Suprapubic skin (tissue), 4 donors: ENCODE measurements around the gene FADD. TPM values are rescaled to one million over a fixed set of nuclear protein-coding genes. Genes with fewer than 3 reads are reported as not detected.

Source experiments
- DNase-seq, 2 donors: peaks; one replicate each; pipeline ENCODE4 v3.0.0-alpha.2; 2019; ENCODE audit warnings: low spot score in 2 of 2
- H3K27ac ChIP-seq: fragments of 200-600 bp; sonication (generic); one replicate; pipeline ENCODE4 v1.5.1; 2019
- H3K27me3 ChIP-seq: fragments of 200-600 bp; sonication (generic); one replicate; pipeline ENCODE4 v1.5.1; 2019
- H3K36me3 ChIP-seq: fragments of 200-600 bp; sonication (generic); one replicate; pipeline ENCODE4 v1.5.1; 2019
- H3K4me1 ChIP-seq: fragments of 200-600 bp; sonication (generic); one replicate; pipeline ENCODE4 v1.5.1; 2019
- H3K4me3 ChIP-seq: fragments of 200-600 bp; sonication (generic); one replicate; pipeline ENCODE4 v1.5.1; 2019; ENCODE audit warnings: mild to moderate bottlenecking
- H3K9me3 ChIP-seq: fragments of 200-600 bp; sonication (generic); one replicate; pipeline ENCODE4 v1.5.1; 2019
- EP300 ChIP-seq: sonication (generic); formaldehyde crosslinking; IDR thresholded peaks from one replicate; pipeline ENCODE4 v1.6.1; 2017; ENCODE audit warnings: antibody characterized with exemption
- POLR2A ChIP-seq, 2 donors: fragments of 450-650 bp; IDR thresholded peaks; one replicate each; pipeline ENCODE4 v1.6.1; 2017; ENCODE audit warnings: antibody characterized with exemption in 2 of 2, mild to moderate bottlenecking in 2 of 2, moderate library complexity in 2 of 2
- POLR2AphosphoS5 ChIP-seq, 3 donors: sonication (generic); formaldehyde crosslinking; IDR thresholded peaks; one replicate each; pipeline ENCODE4 v1.6.1; 2017; ENCODE audit warnings: antibody characterized with exemption in 3 of 3
- WGBS: methylation state at CpG from one replicate; pipeline ENCODE4 v1.1.5; 2018; 5-methylcytosine and 5-hydroxymethylcytosine counted together
- total RNA-seq, 4 donors: library from RNA; depleted of rRNA; stranded (reverse); fragments of >200 nt; gene quantifications; one replicate each; pipeline ENCODE4 v1.1.0, GENCODE V29; 2016
- TF ChIP-seq, protein P1 (sequence below), 2 donors: fragments of 200-600 bp in 1 of 2; fragments of 450-650 bp in 1 of 2; sonication (generic) in 1 of 2; IDR thresholded peaks; one replicate each; pipeline ENCODE4 v1.5.1; 2016 to 2019; ENCODE audit warnings: antibody characterized with exemption in 2 of 2, mild to moderate bottlenecking in 1 of 2, moderate library complexity in 1 of 2

FADD gene
- total RNA-seq, 4 donors from 2014 or later, result 12.3 to 29.3 (median 18.1) TPM

DNA sequence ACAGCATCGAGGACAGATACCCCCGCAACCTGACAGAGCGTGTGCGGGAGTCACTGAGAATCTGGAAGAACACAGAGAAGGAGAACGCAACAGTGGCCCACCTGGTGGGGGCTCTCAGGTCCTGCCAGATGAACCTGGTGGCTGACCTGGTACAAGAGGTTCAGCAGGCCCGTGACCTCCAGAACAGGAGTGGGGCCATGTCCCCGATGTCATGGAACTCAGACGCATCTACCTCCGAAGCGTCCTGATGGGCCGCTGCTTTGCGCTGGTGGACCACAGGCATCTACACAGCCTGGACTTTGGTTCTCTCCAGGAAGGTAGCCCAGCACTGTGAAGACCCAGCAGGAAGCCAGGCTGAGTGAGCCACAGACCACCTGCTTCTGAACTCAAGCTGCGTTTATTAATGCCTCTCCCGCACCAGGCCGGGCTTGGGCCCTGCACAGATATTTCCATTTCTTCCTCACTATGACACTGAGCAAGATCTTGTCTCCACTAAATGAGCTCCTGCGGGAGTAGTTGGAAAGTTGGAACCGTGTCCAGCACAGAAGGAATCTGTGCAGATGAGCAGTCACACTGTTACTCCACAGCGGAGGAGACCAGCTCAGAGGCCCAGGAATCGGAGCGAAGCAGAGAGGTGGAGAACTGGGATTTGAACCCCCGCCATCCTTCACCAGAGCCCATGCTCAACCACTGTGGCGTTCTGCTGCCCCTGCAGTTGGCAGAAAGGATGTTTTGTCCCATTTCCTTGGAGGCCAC lies 3.3 kb downstream of the FADD start:
- no peak for TF ChIP-seq POLR2A (IDR thresholded peaks at IDR 0.05)
- TF ChIP-seq EP300, result no peak
- TF ChIP-seq, protein P1, sequence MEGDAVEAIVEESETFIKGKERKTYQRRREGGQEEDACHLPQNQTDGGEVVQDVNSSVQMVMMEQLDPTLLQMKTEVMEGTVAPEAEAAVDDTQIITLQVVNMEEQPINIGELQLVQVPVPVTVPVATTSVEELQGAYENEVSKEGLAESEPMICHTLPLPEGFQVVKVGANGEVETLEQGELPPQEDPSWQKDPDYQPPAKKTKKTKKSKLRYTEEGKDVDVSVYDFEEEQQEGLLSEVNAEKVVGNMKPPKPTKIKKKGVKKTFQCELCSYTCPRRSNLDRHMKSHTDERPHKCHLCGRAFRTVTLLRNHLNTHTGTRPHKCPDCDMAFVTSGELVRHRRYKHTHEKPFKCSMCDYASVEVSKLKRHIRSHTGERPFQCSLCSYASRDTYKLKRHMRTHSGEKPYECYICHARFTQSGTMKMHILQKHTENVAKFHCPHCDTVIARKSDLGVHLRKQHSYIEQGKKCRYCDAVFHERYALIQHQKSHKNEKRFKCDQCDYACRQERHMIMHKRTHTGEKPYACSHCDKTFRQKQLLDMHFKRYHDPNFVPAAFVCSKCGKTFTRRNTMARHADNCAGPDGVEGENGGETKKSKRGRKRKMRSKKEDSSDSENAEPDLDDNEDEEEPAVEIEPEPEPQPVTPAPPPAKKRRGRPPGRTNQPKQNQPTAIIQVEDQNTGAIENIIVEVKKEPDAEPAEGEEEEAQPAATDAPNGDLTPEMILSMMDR (IDR thresholded peaks at IDR 0.05), result no peak
- no peak for TF ChIP-seq POLR2AphosphoS5 (IDR thresholded peaks at IDR 0.05)
- peaks cover 34% of the 10 kb centered on the region for H3K4me1 ChIP-seq
- H3K36me3 ChIP-seq, result peaks cover 34% of the 10 kb centered on the region
- no peaks in the 10 kb centered on the region for H3K27me3 ChIP-seq
- DNase-seq, result no peak
- H3K9me3 ChIP-seq, result no peaks in the 10 kb centered on the region
- 92% methylated on average over 17 of the region's 22 CpGs for WGBS
- H3K4me3 ChIP-seq, result no peak overlapping the region
- no peak overlapping the region for H3K27ac ChIP-seq

DNA sequence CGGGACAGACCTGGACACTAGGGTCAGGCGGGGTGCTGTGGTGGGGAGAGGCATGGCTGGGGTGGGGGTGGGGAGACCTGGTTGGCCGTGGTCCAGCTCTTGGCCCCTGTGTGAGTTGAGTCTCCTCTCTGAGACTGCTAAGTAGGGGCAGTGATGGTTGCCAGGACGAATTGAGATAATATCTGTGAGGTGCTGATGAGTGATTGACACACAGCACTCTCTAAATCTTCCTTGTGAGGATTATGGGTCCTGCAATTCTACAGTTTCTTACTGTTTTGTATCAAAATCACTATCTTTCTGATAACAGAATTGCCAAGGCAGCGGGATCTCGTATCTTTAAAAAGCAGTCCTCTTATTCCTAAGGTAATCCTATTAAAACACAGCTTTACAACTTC lies 3.9 kb downstream of the FADD start:
- Histone ChIP-seq H3K4me3 (no peak overlapping the region), H3K27ac (no peak overlapping the region), H3K4me1 (peaks cover 34% of the 10 kb centered on the region), H3K36me3 (peaks cover 34% of the 10 kb centered on the region), H3K9me3 (no peaks in the 10 kb centered on the region), H3K27me3 (no peaks in the 10 kb centered on the region)
- no peak for DNase-seq
- 52% methylated on average over 4 of the region's 6 CpGs for WGBS
- TF ChIP-seq POLR2A (IDR thresholded peaks at IDR 0.05) (no peak), EP300 (no peak), POLR2AphosphoS5 (IDR thresholded peaks at IDR 0.05) (no peak)
- TF ChIP-seq, protein P1 (IDR thresholded peaks at IDR 0.05), result no peak

- DNase-seq, result no peak
- Histone ChIP-seq H3K27me3 (no peaks in the 10 kb centered on the region), H3K27ac (no peak overlapping the region), H3K4me1 (peaks cover 31% of the 10 kb centered on the region), H3K9me3 (no peaks in the 10 kb centered on the region), H3K36me3 (peaks cover 34% of the 10 kb centered on the region), H3K4me3 (no peak overlapping the region)
- TF ChIP-seq, protein P1 (IDR thresholded peaks at IDR 0.05), result no peak
- TF ChIP-seq POLR2A (IDR thresholded peaks at IDR 0.05) (no peak), EP300 (no peak), POLR2AphosphoS5 (IDR thresholded peaks at IDR 0.05) (no peak)
- WGBS, result 86% methylated on average over 15 of the region's 15 CpGs
Observed at GRCh38 chr11:70207531-70208131, 4.5 kb downstream of the FADD start.

- Histone ChIP-seq H3K9me3 (no peaks in the 10 kb centered on the region), H3K4me1 (peaks cover 20% of the 10 kb centered on the region), H3K36me3 (peaks cover 34% of the 10 kb centered on the region), H3K27me3 (no peaks in the 10 kb centered on the region), H3K4me3 (no peak overlapping the region), H3K27ac (peak overlapping the region; percentile 43)
- DNase-seq, result no peak
- 91% methylated on average over 6 of the region's 6 CpGs for WGBS
- no peak for TF ChIP-seq POLR2A (IDR thresholded peaks at IDR 0.05)
Observed at GRCh38 chr11:70209391-70209912, 6.4 kb downstream of the FADD start.

DNA sequence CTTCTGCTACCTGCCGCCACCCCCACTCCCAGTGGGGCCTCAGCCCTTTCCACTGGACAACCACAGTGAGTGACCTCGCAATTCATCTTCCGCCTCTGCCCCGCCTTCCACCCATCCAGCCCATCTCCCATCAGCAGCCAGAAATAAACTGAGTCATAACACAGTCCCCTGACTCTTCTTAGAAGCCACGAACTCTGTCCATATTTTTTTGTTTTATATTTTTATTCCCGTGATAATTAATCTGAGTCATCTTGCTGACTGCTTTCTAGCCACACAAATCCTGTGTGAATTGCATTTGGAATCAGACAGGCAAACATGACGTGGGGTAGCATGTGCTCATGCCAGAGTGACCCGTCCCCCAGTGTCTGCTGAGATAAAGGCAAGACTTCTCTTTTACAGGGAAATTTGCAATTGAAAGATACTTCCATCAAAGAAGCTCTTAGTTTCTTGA lies 7.0 kb downstream of the FADD start:
- Histone ChIP-seq H3K9me3 (no peaks in the 10 kb centered on the region), H3K4me1 (peaks cover 14% of the 10 kb centered on the region), H3K36me3 (peaks cover 34% of the 10 kb centered on the region), H3K4me3 (no peak overlapping the region), H3K27me3 (no peaks in the 10 kb centered on the region), H3K27ac (peak overlapping the region; percentile 48)
- peak in 1 of 2 donors; percentile 72 for DNase-seq
- TF ChIP-seq, protein P1 (IDR thresholded peaks at IDR 0.05), result no peak
- no peak for TF ChIP-seq POLR2A (IDR thresholded peaks at IDR 0.05)
- WGBS, result 58% methylated on average over 8 of the region's 8 CpGs
